Measurements from ENCODE around the gene SMYD3. TPM values are rescaled to one million over a fixed set of nuclear protein-coding genes. Genes with fewer than 3 reads are reported as not detected.

SMYD3 gene
- polyA plus RNA-seq, 2 of the 4 experiments (the other 2 are of a cell fraction), result 18.2 to 35.2 TPM

- TF ChIP-seq, protein P1, sequence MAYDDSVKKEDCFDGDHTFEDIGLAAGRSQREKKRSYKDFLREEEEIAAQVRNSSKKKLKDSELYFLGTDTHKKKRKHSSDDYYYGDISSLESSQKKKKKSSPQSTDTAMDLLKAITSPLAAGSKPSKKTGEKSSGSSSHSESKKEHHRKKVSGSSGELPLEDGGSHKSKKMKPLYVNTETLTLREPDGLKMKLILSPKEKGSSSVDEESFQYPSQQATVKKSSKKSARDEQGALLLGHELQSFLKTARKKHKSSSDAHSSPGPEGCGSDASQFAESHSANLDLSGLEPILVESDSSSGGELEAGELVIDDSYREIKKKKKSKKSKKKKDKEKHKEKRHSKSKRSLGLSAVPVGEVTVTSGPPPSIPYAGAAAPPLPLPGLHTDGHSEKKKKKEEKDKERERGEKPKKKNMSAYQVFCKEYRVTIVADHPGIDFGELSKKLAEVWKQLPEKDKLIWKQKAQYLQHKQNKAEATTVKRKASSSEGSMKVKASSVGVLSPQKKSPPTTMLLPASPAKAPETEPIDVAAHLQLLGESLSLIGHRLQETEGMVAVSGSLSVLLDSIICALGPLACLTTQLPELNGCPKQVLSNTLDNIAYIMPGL (CRISPR knock-in tag; IDR thresholded peaks at IDR 0.05; ENCODE audit: borderline replicate concordance), result no peak
- TF ChIP-seq HOXB5 (CRISPR knock-in tag; IDR thresholded peaks at IDR 0.05), result no peak
Measured at GRCh38 chr1:245893025-245893424, 614.1 kb downstream of the SMYD3 start (continued).

GRCh38 chr1:245888809-245889208 is 618.3 kb downstream of the SMYD3 start:
- WGBS (ENCODE audit: missing lambda C conversion rate), result 41% methylated on average over 2 of the region's 2 CpGs
- FAIRE-seq (no peak), ATAC-seq (peak in 1 of 2 experiments; percentile 68; a peak in 3 of 6 replicates), DNase-seq (ENCODE audit: low read depth in 1 of 2, low spot score in 1 of 2) (peak; percentile 10 to 36)
- no peak overlapping the region for H3K4me2 ChIP-seq
- TF ChIP-seq CBX8 (IDR thresholded peaks at IDR 0.05), result no peak
- no peak for TF ChIP-seq BHLHE40 (IDR thresholded peaks at IDR 0.05; ENCODE audit: low read depth, low read length)
- no peak for TF ChIP-seq HOXB13 (CRISPR knock-in tag; IDR thresholded peaks at IDR 0.05; ENCODE audit: low read depth)
- no peak for TF ChIP-seq KDM5A (IDR thresholded peaks at IDR 0.05)
- TF ChIP-seq CEBPB (IDR thresholded peaks at IDR 0.05), result peak in 1 of 2 experiments; percentile 38; a peak in 1 of 4 replicates
- TF ChIP-seq, protein P1 (CRISPR knock-in tag; IDR thresholded peaks at IDR 0.05; ENCODE audit: borderline replicate concordance), result no peak
- 0 out of 5 replicates have a peak, but pooled peaks of 1 of the 2 experiments have one; percentile 23 for TF ChIP-seq RAD21 (conservative IDR thresholded peaks at IDR 0.05 in 1 of 2, IDR thresholded peaks at IDR 0.05 in 1 of 2)
- no peak for TF ChIP-seq RNF2 (IDR thresholded peaks at IDR 0.05; ENCODE audit: borderline replicate concordance, low read depth)
- TF ChIP-seq, protein P2, sequence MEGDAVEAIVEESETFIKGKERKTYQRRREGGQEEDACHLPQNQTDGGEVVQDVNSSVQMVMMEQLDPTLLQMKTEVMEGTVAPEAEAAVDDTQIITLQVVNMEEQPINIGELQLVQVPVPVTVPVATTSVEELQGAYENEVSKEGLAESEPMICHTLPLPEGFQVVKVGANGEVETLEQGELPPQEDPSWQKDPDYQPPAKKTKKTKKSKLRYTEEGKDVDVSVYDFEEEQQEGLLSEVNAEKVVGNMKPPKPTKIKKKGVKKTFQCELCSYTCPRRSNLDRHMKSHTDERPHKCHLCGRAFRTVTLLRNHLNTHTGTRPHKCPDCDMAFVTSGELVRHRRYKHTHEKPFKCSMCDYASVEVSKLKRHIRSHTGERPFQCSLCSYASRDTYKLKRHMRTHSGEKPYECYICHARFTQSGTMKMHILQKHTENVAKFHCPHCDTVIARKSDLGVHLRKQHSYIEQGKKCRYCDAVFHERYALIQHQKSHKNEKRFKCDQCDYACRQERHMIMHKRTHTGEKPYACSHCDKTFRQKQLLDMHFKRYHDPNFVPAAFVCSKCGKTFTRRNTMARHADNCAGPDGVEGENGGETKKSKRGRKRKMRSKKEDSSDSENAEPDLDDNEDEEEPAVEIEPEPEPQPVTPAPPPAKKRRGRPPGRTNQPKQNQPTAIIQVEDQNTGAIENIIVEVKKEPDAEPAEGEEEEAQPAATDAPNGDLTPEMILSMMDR (IDR thresholded peaks at IDR 0.05), result peak; percentile 12; the same call in 1 of the 3 replicates
- TF ChIP-seq ZC3H11A (IDR thresholded peaks at IDR 0.05), result no peak
- TF ChIP-seq MYC (IDR thresholded peaks at IDR 0.05; ENCODE audit: borderline replicate concordance, low read length), result no peak
- no peaks in the 10 kb centered on the region for H3K4me1 ChIP-seq
- H3K9me3 ChIP-seq, result no peaks in the 10 kb centered on the region
- CTCF ChIA-PET, result interaction anchor here (1.5 kb wide), 1 partner anchor 54 kb away, joined by 3 read pairs; no protein-coding TSS in a partner anchor
- H3K27ac ChIP-seq, result no peak overlapping the region
- POLR2A ChIA-PET, result no interaction called here
- no peak overlapping the region for H3K4me3 ChIP-seq

DNA sequence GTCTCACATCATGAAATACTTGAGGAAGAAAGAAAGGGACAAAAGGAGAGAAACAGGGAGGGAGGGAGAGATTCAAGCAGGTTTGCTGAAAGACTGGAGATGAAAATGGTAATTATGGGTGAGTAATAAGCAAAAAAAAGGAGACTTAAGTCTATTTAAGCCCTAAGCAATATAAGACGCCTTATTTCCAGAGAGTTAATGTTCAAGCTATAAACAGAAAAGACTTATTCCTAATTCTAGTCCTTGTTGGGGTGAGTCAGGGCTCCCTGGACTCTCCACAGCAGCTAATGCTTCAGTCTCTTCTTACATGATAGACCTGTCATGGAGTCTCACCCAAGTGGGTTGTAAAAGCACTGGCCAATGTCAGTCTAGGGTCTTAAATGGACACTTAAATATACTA is 619.2 kb downstream of the SMYD3 start:
- Histone ChIP-seq H3K4me2 (no peak overlapping the region), H3K9me3 (no peaks in the 10 kb centered on the region), H3K27ac (no peak overlapping the region), H3K4me3 (no peak overlapping the region), H3K4me1 (no peaks in the 10 kb centered on the region)
- ChIA-PET POLR2A (no interaction called here), CTCF (interaction anchor here (0.5 to 1.5 kb wide), 2 partner anchors 55 to 376 kb away, joined by 3 read pairs; no protein-coding TSS in a partner anchor)
- FAIRE-seq, result no peak
- no peak for TF ChIP-seq RAD21 (conservative IDR thresholded peaks at IDR 0.05 in 1 of 2, IDR thresholded peaks at IDR 0.05 in 1 of 2)
- TF ChIP-seq CBX8 (IDR thresholded peaks at IDR 0.05), result no peak
- no peak for TF ChIP-seq PBX3 (IDR thresholded peaks at IDR 0.05)
- TF ChIP-seq TP53 (CRISPR knock-in tag; IDR thresholded peaks at IDR 0.05), result no peak
- 88% methylated on average over 1 of the region's 1 CpG for WGBS (ENCODE audit: missing lambda C conversion rate)
- ATAC-seq, result no peak
- DNase-seq (ENCODE audit: low read depth in 1 of 2, low spot score in 1 of 2), result no peak
